Endothelial cell of umbilical vein (primary cell): ENCODE results near the gene KLHL9. TPM values are rescaled to one million over a fixed set of nuclear protein-coding genes. Genes with fewer than 3 reads are reported as not detected.

Source experiments
- BruUV-seq: library from RNA; stranded (reverse); fragments of 400-500 nt; replicated peaks from 2 replicates; lab custom pipeline; 2021; lab: Mats Ljungman, UMichigan
- CTCF ChIA-PET: fragments of 300-600, 350-600 bp; sonication (Branson Sonifier 250); formaldehyde crosslinking; loops from one replicate; lab custom pipeline; 2021; ENCODE audit warnings: antibody characterized with exemption, inconsistent platforms; lab: Charles Lee
- POLR2A ChIA-PET: fragments of 300-600, 350-600 bp; sonication (Branson Sonifier 250); formaldehyde crosslinking; loops from one replicate; lab custom pipeline; 2021; ENCODE audit warnings: antibody characterized with exemption, inconsistent platforms; lab: Charles Lee
- DNase-seq: peaks from one replicate; pipeline ENCODE4 v3.0.0-alpha.2; 2011; ENCODE audit warnings: low read depth, low spot score
- FAIRE-seq: peaks from 2 replicates; lab custom pipeline; 2011; peaks lifted over from hg19 to GRCh38; lab: Jason Lieb, UNC
- H2AFZ ChIP-seq: 2 replicates; pipeline ENCODE4 v1.6.0; 2012; ENCODE audit warnings: low read depth, low read length, control low read depth, inconsistent platforms
- H3K27ac ChIP-seq: 2 replicates; pipeline ENCODE4 v1.5.1; 2011; ENCODE audit warnings: low read depth, mild to moderate bottlenecking, control low read depth, low read length, moderate library complexity; ENCODE audit not compliant: insufficient read depth
- H3K27me3 ChIP-seq, 2 experiments: 2 replicates each; pipeline versions ENCODE4 v1.6.0 to v1.6.1; 2011; ENCODE audit warnings: low read length in 2 of 2, mixed read lengths in 1 of 2; ENCODE audit not compliant: control insufficient read depth in 2 of 2, insufficient read depth in 2 of 2
- H3K36me3 ChIP-seq, 2 experiments: 2 replicates in 1 of 2; 3 replicates in 1 of 2; pipeline ENCODE4 v1.5.1; 2011; ENCODE audit warnings: low read length in 2 of 2, mild to moderate bottlenecking in 1 of 2, moderate library complexity in 1 of 2; ENCODE audit not compliant: control insufficient read depth in 2 of 2, insufficient read depth in 2 of 2; ENCODE audit errors: extremely low read depth in 1 of 2
- H3K4me1 ChIP-seq: 3 replicates; pipeline ENCODE4 v1.5.1; 2011; ENCODE audit warnings: mild to moderate bottlenecking, low read length; ENCODE audit not compliant: control insufficient read depth, insufficient read depth; ENCODE audit errors: extremely low read depth
- H3K4me2 ChIP-seq: 2 replicates; pipeline ENCODE4 v1.6.1; 2011; ENCODE audit warnings: low read length, control low read depth, mixed read lengths; ENCODE audit not compliant: insufficient read depth
- H3K4me3 ChIP-seq, 3 experiments: fragments of 200-600 bp in 1 of 3; sonication (generic), shearing (Covaris generic) in 1 of 3; replicated peaks in 1 of 3; 2 replicates each; pipeline ENCODE4 v1.5.1; 2011 to 2016; ENCODE audit warnings: control low read depth in 3 of 3, low read length in 3 of 3, mild to moderate bottlenecking in 2 of 3, inconsistent platforms in 1 of 3, low read depth in 1 of 3, moderate library complexity in 1 of 3; ENCODE audit not compliant: insufficient read depth in 1 of 3
- H3K79me2 ChIP-seq: 2 replicates; pipeline ENCODE4 v1.6.0; 2012; ENCODE audit warnings: low read length, inconsistent platforms; ENCODE audit not compliant: control insufficient read depth, insufficient read depth
- H3K9ac ChIP-seq: replicated peaks from 2 replicates; pipeline ENCODE3; 2011; ENCODE audit warnings: low read length, control low read depth; ENCODE audit not compliant: insufficient read depth; ENCODE audit errors: extremely low read depth
- H3K9me1 ChIP-seq: replicated peaks from 3 replicates; pipeline ENCODE4 v1.6.0; 2011; ENCODE audit warnings: mild to moderate bottlenecking, low read length; ENCODE audit not compliant: control insufficient read depth, insufficient read depth; ENCODE audit errors: extremely low read depth
- H3K9me3 ChIP-seq: replicated peaks from 2 replicates; pipeline ENCODE4 v1.5.1; 2012; ENCODE audit warnings: low read length, inconsistent platforms; ENCODE audit not compliant: control insufficient read depth, insufficient read depth
- H4K20me1 ChIP-seq: replicated peaks from 2 replicates; pipeline ENCODE3; 2011; ENCODE audit warnings: mild to moderate bottlenecking, low read length; ENCODE audit not compliant: control insufficient read depth, insufficient read depth; ENCODE audit errors: extremely low read depth
- FOS ChIP-seq: IDR thresholded peaks from 2 replicates; pipeline ENCODE4 v1.6.1; 2011; ENCODE audit warnings: mild to moderate bottlenecking, low read length, moderate library complexity, borderline replicate concordance; ENCODE audit not compliant: insufficient read depth
- MAX ChIP-seq: IDR thresholded peaks from 2 replicates; pipeline ENCODE4 v1.6.1; 2011; ENCODE audit not compliant: insufficient read depth, insufficient read length
- POLR2AphosphoS5 ChIP-seq: IDR thresholded peaks from 2 replicates; pipeline ENCODE4 v1.6.1; 2012; ENCODE audit warnings: low read depth, mild to moderate bottlenecking, control low read depth, low read length, moderate library complexity; ENCODE audit not compliant: insufficient read depth
- dilution Hi-C: fragments of 300-500 bp; cut with MboI; formaldehyde crosslinking; loops from one replicate; pipeline ENCODE4 v1.15.0; 2019; ENCODE audit warnings: low sequenced_read_pairs; ENCODE audit not compliant: extremely low pct_ligation_motif_present
- intact Hi-C: fragments of 100-400 bp; cut with micrococcal nuclease; formaldehyde crosslinking; loops from one replicate; pipeline ENCODE4 v1.10.0; 2022
- polyA plus RNA-seq, 4 experiments: library from polyadenylated mRNA; depleted of rRNA in 3 of 4; stranded (reverse) in 3 of 4; unstranded in 1 of 4; fragments of >200 nt; gene quantifications; 2 replicates each; pipeline versions ENCODE4 v1.2.1 to v1.2.3, GENCODE V29; 2011 to 2012; ENCODE audit warnings: missing spikeins in 1 of 4
- total RNA-seq: library from RNA; stranded (reverse); gene quantifications from 2 replicates; pipeline ENCODE4 v1.2.3, GENCODE V29; 2021

The KLHL9 gene
- total and polyA plus RNA-seq, 2 donors (not counting 3 experiments of a cell fraction or from before 2014, with no cell fraction given): 8.0 to 23.5 TPM

GRCh38 chr9:21281275-21281674 lies 53.9 kb downstream of the KLHL9 start:
- H3K79me2 ChIP-seq: no peaks in the 10 kb centered on the region
- H3K4me3 ChIP-seq: no peak overlapping the region
- no peaks in the 10 kb centered on the region for H4K20me1 ChIP-seq
- no peak overlapping the region for H2AFZ ChIP-seq
- CTCF ChIA-PET: interaction anchor here (1.4 to 1.6 kb wide), 2 partner anchors 45 to 115 kb away, joined by 3 to 5 read pairs; no protein-coding TSS in a partner anchor
- no peak overlapping the region for H3K4me2 ChIP-seq
- TF ChIP-seq POLR2AphosphoS5: no peak
- TF ChIP-seq FOS: no peak
- no peak for TF ChIP-seq MAX
- H3K9me1 ChIP-seq: no peaks in the 10 kb centered on the region
- no TSS peak for BruUV-seq
- no peaks in the 10 kb centered on the region for H3K4me1 ChIP-seq
- dilution Hi-C loops (no loop called here), intact Hi-C loops (loop anchor here (5.0 kb wide), 1 partner anchor 66 kb away; no protein-coding TSS in a partner anchor)
- FAIRE-seq (no peak), DNase-seq (no peak)
- H3K36me3 ChIP-seq: no peaks in the 10 kb centered on the region
- H3K9me3 ChIP-seq: no peaks in the 10 kb centered on the region
- no peak overlapping the region for H3K27ac ChIP-seq
- POLR2A ChIA-PET: no interaction called here
- peaks cover 7 to 19% of the 10 kb centered on the region in 2 experiments for H3K27me3 ChIP-seq
- H3K9ac ChIP-seq: no peak overlapping the region

Other genes with a start within 250 kb of the KLHL9 start
- gene IFNW1, start 193.6 kb downstream of the KLHL9 start, total RNA-seq: not detected in 2 replicates
- not detected in 2 replicates for gene IFNW1, start 193.6 kb downstream of the KLHL9 start, polyA plus RNA-seq
- gene IFNA21, start 168.7 kb downstream of the KLHL9 start, total RNA-seq: not detected in 2 replicates
- not detected in 2 replicates for gene IFNA21, start 168.7 kb downstream of the KLHL9 start, polyA plus RNA-seq
- gene IFNA4, start 147.8 kb downstream of the KLHL9 start, total RNA-seq: not detected in 2 replicates
- gene IFNA4, start 147.8 kb downstream of the KLHL9 start, polyA plus RNA-seq: not detected in 2 replicates
- not detected in 2 replicates for gene IFNA7, start 133.2 kb downstream of the KLHL9 start, total RNA-seq
- not detected in 2 replicates for gene IFNA7, start 133.2 kb downstream of the KLHL9 start, polyA plus RNA-seq
- not detected in 2 replicates for gene IFNA10, start 128.3 kb downstream of the KLHL9 start, total RNA-seq
- gene IFNA10, start 128.3 kb downstream of the KLHL9 start, polyA plus RNA-seq: not detected in 2 replicates
- gene IFNA16, start 118.1 kb downstream of the KLHL9 start, total RNA-seq: not detected in 2 replicates
- gene IFNA16, start 118.1 kb downstream of the KLHL9 start, polyA plus RNA-seq: not detected in 2 replicates
- gene IFNA17, start 107.2 kb downstream of the KLHL9 start, total RNA-seq: not detected in 2 replicates
- gene IFNA17, start 107.2 kb downstream of the KLHL9 start, polyA plus RNA-seq: not detected in 2 replicates
- gene IFNA14, start 95.4 kb downstream of the KLHL9 start, total RNA-seq: not detected in 2 replicates
- not detected in 2 replicates for gene IFNA14, start 95.4 kb downstream of the KLHL9 start, polyA plus RNA-seq
- gene IFNA5, start 30.1 kb downstream of the KLHL9 start, total RNA-seq: not detected in 2 replicates
- not detected in 2 replicates for gene IFNA5, start 30.1 kb downstream of the KLHL9 start, polyA plus RNA-seq
- gene IFNA6, start 15.5 kb upstream of the KLHL9 start, total RNA-seq: not detected in 2 replicates
- not detected in 2 replicates for gene IFNA6, start 15.5 kb upstream of the KLHL9 start, polyA plus RNA-seq
- gene IFNA13, start 32.7 kb upstream of the KLHL9 start, total RNA-seq: not detected in 2 replicates
- not detected in 2 replicates for gene IFNA13, start 32.7 kb upstream of the KLHL9 start, polyA plus RNA-seq
- not detected in 2 replicates for gene IFNA2, start 50.0 kb upstream of the KLHL9 start, total RNA-seq
- not detected in 2 replicates for gene IFNA2, start 50.0 kb upstream of the KLHL9 start, polyA plus RNA-seq
- gene IFNA8, start 73.7 kb upstream of the KLHL9 start, total RNA-seq: not detected in 2 replicates
- gene IFNA8, start 73.7 kb upstream of the KLHL9 start, polyA plus RNA-seq: not detected in 2 replicates
- gene IFNA1, start 105.0 kb upstream of the KLHL9 start, total RNA-seq: not detected in 2 replicates
- not detected in 2 replicates for gene IFNA1, start 105.0 kb upstream of the KLHL9 start, polyA plus RNA-seq
- gene IFNE, start 146.9 kb upstream of the KLHL9 start, total RNA-seq: 1.4 and 1.8 TPM in 2 replicates
- gene IFNE, start 146.9 kb upstream of the KLHL9 start, polyA plus RNA-seq: 0.11 and 0.22 TPM in 2 replicates